Mesenchymal stem cell (in vitro differentiated cells and primary cell): ENCODE measurements around the gene GALNT18.

Experiments used
- DNase-seq: peaks from one replicate; pipeline ENCODE4 v3.0.0-alpha.2; 2013
- H2AFZ ChIP-seq: one replicate; pipeline ENCODE4 v1.6.1; 2013; ENCODE audit warnings: low read depth, mild to moderate bottlenecking, control low read depth, inconsistent platforms, low read length, moderate library complexity
- H2AK5ac ChIP-seq: 2 replicates; pipeline ENCODE4 v1.6.1; 2013; ENCODE audit warnings: low read length, moderate library complexity, mild to moderate bottlenecking, inconsistent platforms; ENCODE audit not compliant: severe bottlenecking
- H2BK120ac ChIP-seq: one replicate; pipeline ENCODE4 v1.6.1; 2013; ENCODE audit warnings: low read depth, mild to moderate bottlenecking, inconsistent platforms, low read length, moderate library complexity
- H2BK12ac ChIP-seq, 2 experiments: one replicate each; pipeline ENCODE4 v1.6.1; 2013; ENCODE audit warnings: inconsistent platforms in 2 of 2, low read length in 2 of 2, mild to moderate bottlenecking in 2 of 2, moderate library complexity in 2 of 2, control low read depth in 1 of 2
- H2BK15ac ChIP-seq: one replicate; pipeline ENCODE4 v1.6.1; 2013; ENCODE audit warnings: mild to moderate bottlenecking, low read depth, inconsistent platforms; ENCODE audit not compliant: poor library complexity, severe bottlenecking
- H2BK5ac ChIP-seq: 2 replicates; pipeline ENCODE4 v1.6.1; 2013; ENCODE audit warnings: low read depth, mild to moderate bottlenecking, low read length, control low read depth, inconsistent platforms; ENCODE audit not compliant: poor library complexity, severe bottlenecking
- H3K14ac ChIP-seq, 2 experiments: one replicate each; pipeline ENCODE4 v1.6.1; 2013; ENCODE audit warnings: inconsistent platforms in 2 of 2, low read length in 2 of 2, control low read depth in 1 of 2, mild to moderate bottlenecking in 1 of 2, moderate library complexity in 1 of 2
- H3K18ac ChIP-seq, 2 experiments: one replicate each; pipeline ENCODE4 v1.6.1; 2013; ENCODE audit warnings: inconsistent platforms in 2 of 2, low read length in 2 of 2, control low read depth in 1 of 2, low read depth in 1 of 2, mild to moderate bottlenecking in 1 of 2
- H3K23ac ChIP-seq, 2 experiments: one replicate each; pipeline ENCODE4 v1.6.1; 2013; ENCODE audit warnings: inconsistent platforms in 2 of 2, low read length in 2 of 2, mild to moderate bottlenecking in 2 of 2, moderate library complexity in 2 of 2, control low read depth in 1 of 2
- H3K27ac ChIP-seq: 2 replicates; pipeline ENCODE4 v1.5.1; 2013; ENCODE audit warnings: mild to moderate bottlenecking, moderate library complexity, low read length, control low read depth, inconsistent platforms; ENCODE audit not compliant: poor library complexity, severe bottlenecking
- H3K27me3 ChIP-seq, 2 experiments: 2 replicates each; pipeline versions ENCODE4 v1.6.1 to v1.7.0; 2013; ENCODE audit warnings: low read length in 2 of 2, mild to moderate bottlenecking in 2 of 2, moderate library complexity in 2 of 2, control low read depth in 1 of 2, inconsistent platforms in 1 of 2; ENCODE audit not compliant: control insufficient read depth in 1 of 2, insufficient read depth in 1 of 2
- H3K36me3 ChIP-seq, 2 experiments: 2 replicates each; pipeline versions ENCODE4 v1.6.1 to v1.7.0; 2013; ENCODE audit warnings: low read length in 2 of 2, control low read depth in 1 of 2, inconsistent platforms in 1 of 2, low read depth in 1 of 2, mild to moderate bottlenecking in 1 of 2; ENCODE audit not compliant: insufficient read depth in 2 of 2, control insufficient read depth in 1 of 2
- H3K4ac ChIP-seq, 2 experiments: one replicate each; pipeline ENCODE4 v1.6.1; 2013; ENCODE audit warnings: inconsistent platforms in 2 of 2, low read length in 2 of 2, mild to moderate bottlenecking in 2 of 2, moderate library complexity in 2 of 2, control low read depth in 1 of 2, low read depth in 1 of 2
- H3K4me1 ChIP-seq: 2 replicates; pipeline ENCODE4 v1.6.1; 2013; ENCODE audit warnings: low read depth, low read length, control low read depth; ENCODE audit not compliant: control insufficient read depth, insufficient read depth
- H3K4me2 ChIP-seq: 2 replicates; pipeline ENCODE4 v1.6.1; 2013; ENCODE audit warnings: low read length, mild to moderate bottlenecking, inconsistent platforms; ENCODE audit not compliant: poor library complexity, severe bottlenecking
- H3K4me3 ChIP-seq, 2 experiments: 2 replicates each; pipeline versions ENCODE4 v1.5.1 to v1.7.0; 2013; ENCODE audit warnings: low read length in 2 of 2, mild to moderate bottlenecking in 2 of 2, control low read depth in 1 of 2, low read depth in 1 of 2; ENCODE audit not compliant: insufficient read depth in 1 of 2
- H3K79me1 ChIP-seq: replicated peaks from 2 replicates; pipeline ENCODE4 v1.6.1; 2013; ENCODE audit warnings: mild to moderate bottlenecking, control low read depth, low read length, inconsistent platforms; ENCODE audit not compliant: poor library complexity, severe bottlenecking
- H3K9ac ChIP-seq: 2 replicates; pipeline ENCODE4 v1.7.0; 2013; ENCODE audit warnings: mild to moderate bottlenecking, low read length, moderate library complexity
- H3K9me3 ChIP-seq: 2 replicates; pipeline ENCODE4 v1.7.0; 2013; ENCODE audit warnings: mild to moderate bottlenecking, low read length; ENCODE audit not compliant: control insufficient read depth
- H4K8ac ChIP-seq: one replicate; pipeline ENCODE4 v1.6.1; 2013; ENCODE audit warnings: inconsistent platforms, mild to moderate bottlenecking, low read length, moderate library complexity
- H4K91ac ChIP-seq: one replicate; pipeline ENCODE4 v1.6.1; 2013; ENCODE audit warnings: mild to moderate bottlenecking, low read length, inconsistent platforms
- WGBS: methylation state at CpG from one replicate; pipeline ENCODE4 v1.1.7; 2013; ENCODE audit warnings: mixed read lengths; 5-methylcytosine and 5-hydroxymethylcytosine counted together

Gene GALNT18

GRCh38 chr11:11476971-11477645 lies 144.7 kb downstream of the GALNT18 start:
- H3K14ac ChIP-seq = no peak overlapping the region
- no peak overlapping the region for H4K91ac ChIP-seq
- no peak overlapping the region for H2BK5ac ChIP-seq
- H3K36me3 ChIP-seq = no peaks in the 10 kb centered on the region
- H2BK12ac ChIP-seq = no peak overlapping the region
- H3K9ac ChIP-seq = no peak overlapping the region
- H3K27ac ChIP-seq = no peak overlapping the region
- H3K4me3 ChIP-seq = no peak overlapping the region
- no peak overlapping the region for H2AK5ac ChIP-seq
- H2AFZ ChIP-seq = no peak overlapping the region
- no peak overlapping the region for H3K4ac ChIP-seq
- WGBS = 83% methylated on average over 3 of the region's 4 CpGs
- no peak overlapping the region for H3K23ac ChIP-seq
- no peak overlapping the region for H2BK120ac ChIP-seq
- no peaks in the 10 kb centered on the region for H3K79me1 ChIP-seq
- H3K4me2 ChIP-seq = no peak overlapping the region
- no peak overlapping the region for H2BK15ac ChIP-seq
- H3K18ac ChIP-seq = no peak overlapping the region
- H4K8ac ChIP-seq = no peak overlapping the region
- no peaks in the 10 kb centered on the region for H3K4me1 ChIP-seq
- peaks cover 45 to 46% of the 10 kb centered on the region in 2 experiments for H3K27me3 ChIP-seq
- no peaks in the 10 kb centered on the region for H3K9me3 ChIP-seq
- DNase-seq = no peak

GRCh38 chr11:11476499-11476898 lies 145.3 kb downstream of the GALNT18 start:
- Histone ChIP-seq H3K4me2 (no peak overlapping the region), H3K23ac (no peak overlapping the region), H3K79me1 (no peaks in the 10 kb centered on the region), H2BK15ac (no peak overlapping the region), H2BK120ac (no peak overlapping the region), H4K8ac (no peak overlapping the region), H4K91ac (no peak overlapping the region), H3K27me3 (peaks cover 46 to 51% of the 10 kb centered on the region in 2 experiments), H3K27ac (no peak overlapping the region), H3K4me3 (no peak overlapping the region), H3K18ac (no peak overlapping the region), H3K9ac (no peak overlapping the region), H2BK5ac (no peak overlapping the region), H2AK5ac (no peak overlapping the region), H3K36me3 (no peaks in the 10 kb centered on the region), H2AFZ (no peak overlapping the region), H3K9me3 (no peaks in the 10 kb centered on the region), H3K4me1 (no peaks in the 10 kb centered on the region), H3K4ac (no peak overlapping the region), H3K14ac (no peak overlapping the region), H2BK12ac (no peak overlapping the region)
- WGBS = 78% methylated on average over 2 of the region's 2 CpGs
- DNase-seq = no peak

- Histone ChIP-seq H3K27me3 (peaks cover 31 to 44% of the 10 kb centered on the region in 2 experiments), H3K36me3 (no peaks in the 10 kb centered on the region), H3K18ac (no peak overlapping the region), H2BK12ac (no peak overlapping the region), H4K8ac (no peak overlapping the region), H3K23ac (no peak overlapping the region), H3K79me1 (no peaks in the 10 kb centered on the region), H2AFZ (no peak overlapping the region), H3K4ac (no peak overlapping the region), H3K9me3 (no peaks in the 10 kb centered on the region), H3K14ac (no peak overlapping the region), H4K91ac (no peak overlapping the region), H2BK120ac (no peak overlapping the region), H2AK5ac (no peak overlapping the region), H3K9ac (no peak overlapping the region), H2BK5ac (no peak overlapping the region), H3K4me3 (no peak overlapping the region), H3K4me1 (no peaks in the 10 kb centered on the region), H2BK15ac (no peak overlapping the region), H3K27ac (no peak overlapping the region), H3K4me2 (no peak overlapping the region)
- no peak for DNase-seq
- no CpG with 5 or more reads among the region's 2 CpGs for WGBS
Observed at GRCh38 chr11:11472106-11472505, 149.7 kb downstream of the GALNT18 start.

GRCh38 chr11:11471201-11471600 lies 150.6 kb downstream of the GALNT18 start:
- Histone ChIP-seq H3K27ac (no peak overlapping the region), H3K4me3 (no peak overlapping the region), H2BK15ac (no peak overlapping the region), H3K79me1 (no peaks in the 10 kb centered on the region), H2BK5ac (no peak overlapping the region), H3K23ac (no peak overlapping the region), H3K14ac (no peak overlapping the region), H3K18ac (no peak overlapping the region), H3K27me3 (peaks cover 30 to 36% of the 10 kb centered on the region in 2 experiments), H3K9me3 (no peaks in the 10 kb centered on the region), H3K36me3 (no peaks in the 10 kb centered on the region), H4K91ac (no peak overlapping the region), H3K4me1 (no peaks in the 10 kb centered on the region), H2AFZ (no peak overlapping the region), H2AK5ac (no peak overlapping the region), H3K4me2 (no peak overlapping the region), H4K8ac (no peak overlapping the region), H3K4ac (no peak overlapping the region), H3K9ac (no peak overlapping the region), H2BK120ac (no peak overlapping the region), H2BK12ac (no peak overlapping the region)
- DNase-seq = no peak
- WGBS = 73% methylated on average over 3 of the region's 4 CpGs
